Measurements from ENCODE around the gene SDK2.
A peak's percentile ranks its signal among the peaks of the same experiment; 100 is the strongest.

The SDK2 gene

DNA sequence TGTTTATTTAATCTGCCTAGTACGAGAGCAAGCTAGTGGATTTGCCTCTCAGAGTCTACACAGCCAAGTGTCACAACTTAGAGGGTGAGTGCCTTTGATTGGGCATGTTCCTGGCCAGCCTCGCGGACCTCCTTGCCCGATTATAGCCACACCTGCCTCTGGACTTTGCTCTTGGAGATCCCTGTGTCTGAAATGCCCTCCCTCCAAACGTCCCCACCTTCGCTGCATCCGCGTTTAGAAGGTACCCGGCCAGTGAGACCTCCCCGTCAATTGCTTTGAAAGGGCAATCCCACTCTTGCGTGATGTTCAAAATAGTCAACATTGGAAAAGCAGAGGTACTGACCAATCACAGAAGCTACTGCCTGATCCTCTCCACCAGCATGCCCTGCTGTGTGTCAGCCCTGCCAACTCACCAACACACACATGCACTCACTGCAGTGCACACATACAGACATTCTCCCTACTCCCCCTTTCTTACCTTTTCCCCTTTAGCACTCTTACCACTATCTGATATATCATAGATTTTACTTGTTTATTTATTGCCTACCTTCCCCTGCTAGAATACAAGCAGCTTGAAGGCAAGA is 6.5 kb upstream of the SDK2 start:
- no peak for DNase-seq

DNA sequence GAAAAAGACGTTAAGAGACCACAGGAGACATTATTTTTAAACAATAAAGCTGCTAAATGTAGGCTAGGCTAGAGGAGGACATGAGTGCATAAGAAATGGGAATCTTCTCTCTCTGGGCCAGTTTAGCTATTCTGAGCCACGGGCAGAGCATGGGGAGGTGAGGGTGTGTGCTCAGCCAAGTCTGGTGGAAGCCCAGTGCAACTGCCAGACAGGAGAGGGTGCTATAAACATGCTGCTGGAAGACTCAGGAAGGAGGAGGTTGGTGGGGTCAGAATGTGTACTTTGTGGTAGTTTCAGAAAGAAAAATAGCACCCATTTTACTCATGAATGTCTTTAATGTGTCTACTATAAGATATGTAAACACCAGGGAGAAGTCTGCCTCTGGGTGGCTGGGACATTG is 5.9 kb upstream of the SDK2 start:
- no peak for DNase-seq

DNA sequence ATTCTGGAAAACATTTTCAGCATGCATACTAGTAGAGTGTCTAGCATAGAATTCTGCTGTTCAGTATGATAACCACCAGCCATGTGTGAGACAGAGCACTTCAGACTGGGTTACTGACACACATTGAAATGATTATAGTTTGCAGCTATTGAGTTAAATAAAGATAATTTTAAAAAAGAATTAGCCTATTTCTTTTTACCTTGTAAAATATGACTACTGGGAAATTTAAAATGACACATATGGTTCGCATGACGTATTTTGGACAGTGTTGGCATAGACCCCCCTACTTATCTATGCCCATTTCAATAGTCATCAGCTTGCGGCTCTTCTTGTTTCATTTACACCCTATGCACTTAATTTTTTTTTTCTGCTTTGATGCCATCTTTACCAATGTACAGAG is 4.7 kb upstream of the SDK2 start:
- no peak for DNase-seq

DNA sequence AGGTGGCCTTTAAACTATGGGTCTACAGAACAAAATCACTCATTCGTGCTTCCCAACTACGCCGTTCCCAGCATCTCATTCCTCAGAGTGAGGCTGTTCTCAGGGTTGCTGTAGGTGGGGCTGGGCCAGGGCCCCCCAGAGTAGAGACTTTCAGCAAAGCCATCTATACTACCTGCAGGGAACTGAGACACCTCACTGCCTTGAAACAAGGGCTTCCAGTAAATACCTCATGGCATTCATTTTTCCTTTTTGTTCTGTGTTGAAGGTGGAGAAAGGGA is 4.2 kb upstream of the SDK2 start:
- DNase-seq, result no peak

DNA sequence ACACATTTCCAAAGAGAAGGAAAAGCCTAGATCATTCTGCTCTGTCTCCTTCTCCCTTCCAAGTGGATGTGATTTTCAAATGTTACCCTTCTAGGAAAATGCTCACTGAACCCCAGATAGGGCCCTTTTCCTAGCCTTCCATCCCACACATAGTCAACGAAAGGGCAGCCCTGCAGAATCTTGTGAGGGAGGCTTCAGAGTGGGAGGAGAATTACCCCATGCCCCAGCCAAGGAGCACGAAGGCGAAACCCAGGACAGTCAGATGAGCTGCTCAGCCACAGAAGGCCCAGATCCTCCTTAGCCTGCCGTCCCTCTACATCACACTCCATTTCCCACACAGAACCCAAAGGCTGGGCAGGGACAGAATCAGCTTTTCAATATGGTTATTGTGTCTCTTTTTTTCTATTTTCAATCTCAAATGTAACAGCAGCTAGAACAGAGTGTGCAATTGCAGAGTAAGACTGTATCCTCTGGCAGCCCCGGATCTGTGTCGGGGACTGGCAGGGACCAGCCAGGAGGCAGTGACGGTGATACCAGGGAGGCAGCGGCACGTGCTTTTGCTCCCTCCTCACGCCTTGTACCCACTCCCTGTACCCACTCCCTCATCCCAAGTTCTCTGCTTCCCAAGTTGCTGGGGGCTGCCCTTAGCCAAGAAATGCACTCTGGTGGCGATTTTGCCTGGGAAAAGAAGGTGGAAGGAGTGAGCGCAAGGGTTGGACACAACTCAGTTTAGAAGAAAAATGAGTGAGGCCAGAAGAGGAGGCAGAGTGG is 3.7 kb upstream of the SDK2 start:
- DNase-seq, result no peak

DNA sequence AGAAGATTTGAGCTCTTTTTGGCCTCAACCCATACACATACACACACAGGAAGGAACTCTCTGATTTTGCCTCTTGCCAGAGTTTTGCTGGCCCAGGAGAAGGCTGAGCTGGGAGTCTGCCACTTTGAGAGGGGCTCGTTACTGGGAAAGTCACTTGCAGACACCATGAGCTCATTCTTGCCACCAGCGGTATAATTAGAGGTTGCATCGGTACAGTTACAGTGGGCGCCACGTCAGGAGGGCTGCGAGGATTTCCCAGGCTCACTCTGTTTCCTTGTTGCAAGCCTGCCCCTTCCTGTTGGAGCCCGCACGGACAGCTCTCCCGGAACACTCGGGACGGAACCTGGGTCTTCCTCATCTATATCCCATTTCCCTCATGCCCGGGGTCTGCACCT is 3.1 kb upstream of the SDK2 start:
- no peak for DNase-seq

DNA sequence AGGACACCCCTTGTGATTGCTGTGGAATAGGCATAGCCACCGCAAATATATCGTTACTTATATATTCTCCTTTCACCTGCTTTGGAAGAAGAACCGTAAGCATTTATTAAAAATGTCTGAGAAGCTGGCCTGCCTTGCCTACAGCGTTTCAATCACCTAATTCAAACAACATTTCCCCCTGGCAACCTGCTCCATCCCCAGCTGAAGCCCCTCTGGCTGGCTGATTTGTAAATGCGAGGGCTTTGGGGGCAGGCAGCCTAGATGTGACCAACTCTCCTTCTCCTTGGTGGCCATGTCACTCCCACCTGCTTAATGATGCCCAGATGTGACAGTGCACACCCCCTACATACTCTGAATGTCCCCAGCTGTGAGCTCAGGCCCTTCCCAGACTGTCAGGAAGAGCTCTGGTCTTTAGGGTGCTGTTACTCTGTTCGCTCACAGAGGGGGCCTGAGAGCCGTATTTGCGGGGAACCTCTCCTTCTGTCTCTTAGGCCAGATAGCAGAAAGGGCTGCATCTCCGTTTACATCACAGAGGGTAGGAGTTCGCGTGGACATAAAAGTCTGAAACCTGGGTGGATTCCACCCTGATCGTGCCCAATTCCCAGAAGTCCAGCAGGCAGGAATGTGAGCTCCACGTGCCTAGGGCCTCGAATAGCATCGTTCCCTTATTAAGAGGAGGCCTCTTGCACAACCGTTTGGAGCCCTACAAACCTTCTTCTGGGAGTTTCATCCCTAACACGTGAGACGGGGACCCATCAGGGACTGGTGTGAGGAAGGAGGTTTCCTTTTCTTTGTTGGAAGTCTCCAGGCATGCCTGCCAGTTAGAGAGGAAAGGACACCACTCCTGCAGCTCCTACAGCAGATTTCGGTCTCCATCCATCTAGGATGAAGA is 2.4 kb upstream of the SDK2 start:
- DNase-seq, result no peak

DNA sequence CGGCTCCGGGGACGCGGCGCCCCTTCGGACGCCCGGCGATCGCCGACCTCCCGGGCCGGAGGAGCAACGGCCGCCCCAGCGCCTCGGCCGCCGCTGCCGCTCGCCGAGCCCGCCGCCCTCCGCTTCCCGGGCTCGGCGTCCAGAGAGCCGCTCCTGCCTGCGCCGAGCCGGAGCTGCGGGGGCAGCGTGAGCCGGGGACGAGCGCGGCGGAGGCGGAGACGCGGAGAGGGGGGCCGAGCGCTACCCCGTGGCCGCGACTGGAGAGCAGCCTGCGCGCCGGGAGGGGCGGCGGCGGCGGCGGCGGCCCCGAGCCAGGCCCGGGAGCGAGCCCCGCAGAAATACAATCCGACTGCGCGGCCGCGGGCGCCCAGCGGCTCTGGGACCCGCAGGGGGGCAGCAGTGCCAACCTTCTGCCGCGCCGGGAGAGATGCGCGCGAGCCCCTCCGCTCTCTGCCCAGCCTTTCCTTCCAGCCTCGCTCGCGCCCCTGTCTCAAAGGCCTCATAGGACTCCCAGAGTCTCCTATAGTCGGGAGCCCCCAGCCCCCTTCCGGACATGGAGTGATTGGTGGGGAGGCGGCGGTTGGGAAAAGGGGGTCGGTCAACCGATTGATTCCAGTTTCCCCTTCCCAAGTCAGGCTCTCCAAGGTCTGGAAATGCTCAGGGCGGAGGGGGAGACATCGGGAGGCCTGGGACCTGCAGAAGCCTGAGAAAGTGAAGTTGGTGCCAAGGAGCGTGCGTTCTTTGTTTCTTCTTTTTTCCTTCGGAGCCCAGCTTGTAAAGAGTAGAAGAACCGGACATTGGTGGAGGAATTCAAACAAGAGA is 1.0 kb upstream of the SDK2 start:
- peak in 1 of 2 experiments; percentile 43 for DNase-seq

DNA sequence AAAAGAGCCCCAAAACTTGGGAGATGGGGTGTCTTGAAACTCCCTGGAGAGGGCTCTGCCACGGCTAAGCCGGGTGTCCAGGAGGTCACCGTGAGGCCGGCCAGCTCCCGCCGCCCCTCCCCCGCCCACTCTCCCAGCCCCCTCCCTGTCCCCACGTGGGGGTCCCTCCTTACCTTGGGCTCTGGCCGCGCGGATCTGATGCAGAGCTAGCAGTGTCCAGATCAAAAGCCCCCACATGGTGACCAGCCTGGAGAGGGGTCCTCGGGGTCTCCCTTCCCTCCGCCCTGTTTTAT is 447 bp downstream of the SDK2 start:
- no peak for DNase-seq

DNA sequence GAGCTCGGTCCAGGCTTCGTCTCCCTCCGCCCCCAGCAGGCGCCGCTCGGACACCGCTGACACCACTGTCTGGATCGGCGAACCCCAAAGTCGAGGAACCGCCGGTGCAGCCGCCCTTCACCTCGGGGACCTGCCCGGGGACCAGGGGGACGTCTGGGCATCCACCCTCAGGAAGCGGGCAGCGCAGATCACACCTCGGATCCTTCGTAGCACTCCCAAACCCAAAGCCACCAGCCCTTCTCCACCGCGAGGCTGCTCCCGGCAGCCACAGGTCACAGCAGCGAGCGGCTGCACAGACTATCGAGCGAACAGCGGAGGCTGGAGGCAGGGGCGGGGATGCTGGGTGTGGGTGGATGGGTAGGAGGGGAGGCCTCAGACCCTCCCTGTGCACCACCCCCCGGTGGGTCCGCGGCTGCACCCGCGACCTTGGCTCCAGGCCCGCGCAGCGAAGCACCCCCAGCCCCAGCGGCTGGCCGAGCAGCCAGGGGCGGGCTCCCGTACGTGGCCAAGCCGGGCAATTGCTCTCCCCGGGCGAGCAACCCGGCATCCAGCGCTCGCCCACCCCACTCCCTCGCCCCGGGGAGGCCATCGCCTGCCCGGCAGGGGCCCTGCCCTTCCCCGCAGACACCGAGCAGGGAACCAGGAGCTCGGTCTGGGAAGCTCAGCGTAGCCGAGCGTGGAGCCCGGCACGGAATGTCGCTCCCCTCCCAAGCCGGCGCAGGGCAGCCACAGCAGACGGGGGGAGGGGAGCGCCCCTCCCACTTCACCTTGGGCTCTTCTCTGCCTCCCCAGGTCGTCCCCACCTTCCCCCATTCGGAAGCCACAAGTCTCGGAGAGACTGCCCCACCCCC is 1.0 kb downstream of the SDK2 start:
- peak in 1 of 2 experiments; percentile 57 for DNase-seq

DNA sequence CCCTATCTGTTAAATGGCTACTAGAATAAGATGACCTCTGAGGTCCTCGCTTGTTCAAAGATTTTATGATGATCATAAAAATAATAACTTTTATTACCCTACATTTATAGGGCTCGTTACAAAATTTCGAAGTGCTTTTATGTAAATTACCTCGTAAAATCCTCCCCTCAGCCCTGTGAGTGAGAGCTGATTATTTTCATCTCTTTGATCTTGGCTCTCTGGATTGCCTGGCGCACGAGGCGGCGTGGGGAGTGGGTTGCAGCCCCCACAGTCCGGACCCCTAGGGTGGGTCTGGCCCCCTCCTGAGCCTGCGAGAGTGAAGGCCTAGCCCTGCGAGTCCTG is 1.6 kb downstream of the SDK2 start:
- no peak for DNase-seq

DNA sequence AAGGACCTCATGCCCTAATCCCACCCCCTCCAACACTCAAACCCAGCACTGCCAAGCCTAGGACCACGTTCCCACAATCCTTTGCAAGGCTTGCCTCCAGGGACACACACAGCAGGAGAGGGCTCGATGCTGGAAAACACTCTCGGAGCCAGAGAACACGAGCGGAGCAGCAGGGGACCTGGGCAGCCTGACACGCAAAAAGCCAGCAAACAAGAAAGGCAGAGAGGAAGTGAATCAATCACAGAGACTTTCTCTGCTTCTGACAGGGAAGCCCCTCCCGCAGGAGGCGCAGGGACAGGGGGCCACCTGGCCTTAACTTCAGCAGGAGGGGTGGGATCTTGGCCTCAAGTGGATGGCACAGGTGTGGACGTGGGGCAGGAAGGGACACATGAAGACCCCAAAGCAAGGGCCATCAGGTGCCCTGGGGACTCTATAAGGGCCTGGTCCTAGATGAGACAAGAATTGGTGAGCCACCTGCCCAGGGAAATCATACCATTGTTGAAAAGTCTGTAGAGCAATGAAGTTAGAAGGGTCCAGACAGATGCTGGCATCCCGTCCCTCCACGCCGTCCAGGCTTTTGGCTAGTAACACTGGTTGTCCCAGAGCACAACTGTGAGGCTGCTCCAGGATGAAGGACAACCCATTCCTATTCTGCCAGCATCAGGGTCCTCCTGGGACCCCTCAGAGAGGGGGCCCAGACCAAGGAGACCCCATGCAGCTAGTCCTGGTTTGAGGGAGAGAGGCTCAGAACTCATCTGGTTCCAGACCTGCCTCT is 2.2 kb downstream of the SDK2 start:
- peak in 1 of 2 experiments; percentile 18 for DNase-seq

DNA sequence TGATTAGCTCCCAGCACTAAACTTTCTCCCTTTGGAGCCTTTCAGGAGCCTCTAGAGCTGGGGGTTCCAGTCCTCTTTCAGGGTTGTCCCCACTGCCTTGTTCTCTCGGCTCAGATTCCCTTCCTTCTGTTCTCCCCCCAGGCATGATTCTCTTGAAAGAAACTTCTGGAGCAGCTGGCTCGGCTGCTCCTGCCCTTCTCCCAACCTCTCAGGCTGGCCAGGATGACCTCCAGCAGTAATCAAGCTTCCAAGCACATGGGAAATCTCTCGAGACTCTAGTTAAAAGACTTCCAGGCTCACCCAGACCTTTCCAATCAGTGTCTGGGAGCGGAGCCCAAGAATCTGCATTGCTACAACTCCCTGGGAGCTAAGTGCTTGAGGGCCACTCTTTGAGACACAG is 3.6 kb downstream of the SDK2 start:
- no peak for DNase-seq

DNA sequence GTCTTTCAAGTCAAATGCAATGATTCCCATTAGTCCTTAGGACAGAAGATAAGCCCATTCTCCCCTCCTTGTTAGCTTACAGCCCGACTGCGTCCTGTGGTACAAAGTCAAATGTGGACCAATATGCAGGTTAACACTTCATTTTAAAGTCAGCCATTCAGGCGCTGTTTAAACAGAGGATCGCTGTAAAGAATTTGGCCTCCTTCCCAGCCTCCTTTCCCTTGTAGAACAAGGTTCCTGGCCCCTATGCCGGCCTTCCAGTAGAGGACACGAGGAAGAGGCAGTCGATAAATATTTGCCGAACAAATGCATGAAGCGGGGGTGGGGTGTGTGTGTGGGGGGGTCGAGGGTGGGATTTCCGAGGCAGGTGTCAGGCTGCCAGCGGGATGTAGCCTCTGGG is 4.3 kb downstream of the SDK2 start:
- no peak for DNase-seq

DNA sequence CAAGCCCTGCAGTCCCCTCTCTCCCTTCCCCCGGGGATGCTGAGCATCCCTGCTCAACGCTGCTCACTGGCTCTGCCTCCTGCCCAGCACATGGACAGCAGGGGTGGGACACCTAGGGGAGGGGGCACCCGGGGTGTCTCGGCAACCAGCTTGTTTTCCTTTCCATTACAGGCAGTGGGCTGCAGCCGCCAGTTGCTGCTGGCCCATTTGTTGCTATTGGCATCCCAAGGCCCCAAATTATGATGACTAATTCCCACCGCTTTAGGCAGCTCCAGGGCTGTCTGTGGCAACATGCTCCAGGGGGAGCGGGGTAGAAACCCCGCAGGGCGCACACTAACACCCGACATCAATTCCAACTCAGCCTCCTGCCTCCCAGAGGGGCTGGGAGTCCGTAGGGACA is 4.9 kb downstream of the SDK2 start:
- DNase-seq, result no peak

DNA sequence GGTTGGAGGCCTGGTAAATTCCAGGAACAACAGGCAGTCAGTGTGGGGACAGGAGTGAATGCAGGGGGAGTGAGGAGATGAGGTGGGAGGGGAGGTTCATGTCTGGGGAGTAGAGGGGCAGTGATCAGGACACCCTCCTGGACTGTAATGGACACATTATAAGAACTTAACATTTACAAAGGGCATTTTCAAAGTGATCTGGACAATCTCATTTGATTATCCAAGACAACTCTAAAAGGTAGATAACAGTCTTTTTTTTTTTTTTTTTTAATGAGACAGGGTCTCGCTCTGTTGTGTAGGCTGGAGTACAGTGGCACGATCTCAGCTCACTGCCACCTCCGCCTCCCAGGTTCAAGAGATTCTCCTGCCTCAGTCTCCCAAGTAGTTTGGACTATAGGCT is 5.7 kb downstream of the SDK2 start:
- no peak for DNase-seq

DNA sequence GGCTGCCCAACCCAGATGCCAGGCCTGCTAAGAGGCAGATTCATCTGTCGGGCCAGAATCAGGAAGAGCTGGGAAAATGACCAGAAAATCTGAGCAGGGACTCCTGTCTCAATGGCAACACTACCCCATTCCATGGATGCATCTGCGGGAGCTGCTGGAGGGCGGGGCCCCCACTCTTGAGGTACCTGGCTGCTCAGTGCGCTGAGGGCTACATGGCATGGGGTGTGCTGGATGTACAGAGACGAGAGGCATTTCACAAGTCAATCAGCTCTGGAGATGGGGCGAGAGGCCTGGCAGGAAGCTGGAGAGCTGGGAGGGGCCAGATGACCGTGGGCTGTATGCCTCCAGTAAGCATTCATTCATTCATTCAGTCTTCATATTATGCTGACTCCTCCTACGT is 6.4 kb downstream of the SDK2 start:
- DNase-seq, result no peak

DNA sequence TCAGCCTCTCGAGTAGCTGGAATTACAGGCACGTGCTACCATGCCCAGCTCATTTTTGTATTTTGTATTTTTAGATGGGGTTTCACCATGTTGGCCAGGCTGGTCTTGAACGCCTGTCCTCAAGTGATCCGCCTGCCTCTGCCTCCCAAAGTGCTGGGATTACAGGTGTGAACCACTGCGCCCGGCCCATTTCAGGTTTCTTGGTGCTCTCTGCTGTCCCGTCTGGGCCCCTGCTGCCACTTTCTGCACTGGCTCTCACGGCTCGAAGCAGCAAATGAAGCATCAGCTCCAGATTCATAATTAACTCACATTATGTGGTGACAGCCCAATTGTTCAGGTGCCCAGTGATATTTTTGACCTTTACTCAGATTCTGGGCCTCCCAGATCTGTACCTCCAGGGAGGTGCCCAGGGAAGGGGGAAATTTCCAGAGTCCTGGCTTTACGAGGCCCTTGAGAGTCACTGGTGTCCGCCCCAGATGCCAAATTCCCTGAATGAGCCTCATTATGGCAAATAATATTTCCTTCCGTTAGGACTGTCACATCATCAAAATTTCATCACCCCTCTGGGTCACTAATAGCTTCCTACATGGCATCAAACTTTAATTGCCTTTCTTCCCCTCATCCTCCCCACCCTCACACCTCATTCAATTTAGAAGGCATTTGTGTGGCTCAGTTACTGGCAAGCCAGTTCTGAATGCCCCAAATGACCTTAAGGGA is 9.0 kb downstream of the SDK2 start:
- DNase-seq, result no peak

DNA sequence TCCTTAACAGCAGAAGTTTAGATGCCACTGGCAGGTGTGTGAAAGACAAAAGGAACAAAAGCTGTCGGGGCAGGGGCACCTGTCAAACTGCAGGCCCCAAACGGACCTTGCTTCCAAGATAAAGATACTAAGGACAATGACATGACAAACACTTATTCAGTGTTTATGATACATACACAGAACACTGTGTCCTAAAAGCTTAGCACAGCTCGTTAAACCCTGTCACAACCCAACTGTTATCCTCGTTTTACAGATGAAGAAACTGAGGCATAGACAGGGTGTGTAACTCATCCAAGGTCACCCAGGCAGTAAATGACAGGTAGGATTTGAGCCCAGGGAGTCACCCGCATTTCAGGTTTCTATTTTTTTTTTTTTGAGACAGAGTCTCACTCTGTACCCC is 9.6 kb downstream of the SDK2 start:
- no peak for DNase-seq

DNA sequence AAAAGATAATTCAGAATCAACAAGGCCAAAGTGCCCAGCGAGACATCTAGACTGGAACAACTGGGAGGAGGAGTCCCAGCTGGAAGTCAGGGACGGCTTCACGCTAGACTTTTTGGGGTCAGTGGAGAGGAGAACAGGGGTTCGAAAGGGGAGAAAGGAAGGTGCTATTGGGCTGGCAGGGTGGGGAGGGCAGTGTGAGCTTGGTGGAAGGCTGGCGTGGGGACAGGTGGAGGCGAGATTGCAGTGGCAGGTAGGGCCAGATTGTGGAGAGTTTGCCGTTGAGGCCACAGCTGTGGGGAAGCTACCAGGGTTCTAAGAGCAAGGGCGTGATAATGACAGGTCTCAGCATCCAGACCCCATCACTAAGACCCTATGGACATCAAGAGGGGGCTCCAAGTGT is 10.5 kb downstream of the SDK2 start:
- DNase-seq, result no peak

DNA sequence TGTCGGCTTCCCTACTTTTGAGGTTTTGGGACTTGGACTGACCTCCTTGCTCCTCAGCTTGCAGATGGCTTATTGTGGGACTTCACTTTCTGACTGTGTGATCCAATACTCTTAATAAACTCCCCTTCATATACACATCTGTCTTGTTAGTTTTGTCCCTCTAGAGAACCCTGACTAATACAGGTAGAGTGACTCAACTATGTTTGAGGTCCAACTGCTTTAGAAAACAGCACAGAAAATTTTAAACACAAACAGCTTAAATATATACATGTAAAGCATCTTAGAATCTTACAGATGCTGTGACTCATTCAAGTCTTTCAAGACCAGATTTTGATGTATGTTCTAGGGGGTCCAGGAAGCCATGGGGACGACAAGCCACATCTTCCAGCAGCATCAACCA is 11.7 kb downstream of the SDK2 start:
- DNase-seq, result no peak
